Choroid plexus epithelial cell (primary cell): ENCODE data around the gene HSD17B11.
"Not testable (repeated sequence)": the region's sequence is repeated elsewhere in the genome, so short reads cannot be mapped to it uniquely, and the experiment has no call there.

ENCODE experiments used
- DNase-seq: peaks from one replicate; pipeline ENCODE4 v3.0.0-alpha.2; 2010; ENCODE audit warnings: low read depth
- H3K4me3 ChIP-seq: 2 replicates; pipeline ENCODE4 v1.5.1; 2011; ENCODE audit warnings: low read depth, mild to moderate bottlenecking, control low read depth, low read length, moderate library complexity
- CTCF ChIP-seq: conservative IDR thresholded peaks from 2 replicates; pipeline ENCODE4 v1.5.1; 2011; ENCODE audit warnings: low read depth, mild to moderate bottlenecking, control low read depth, inconsistent platforms, low read length, moderate library complexity

Gene HSD17B11

GRCh38 chr4:87390891-87391575 lies at the start of gene HSD17B11:
TSS of gene HSD17B11 (minus strand) at chr4:87391188. CDS start at chr4:87391070, 118 bp downstream.
- peak within 1 kb of the TSS; percentile 74 for H3K4me3 ChIP-seq
- peak; percentile 94 for DNase-seq
- peak; percentile 32 for TF ChIP-seq CTCF

GRCh38 chr4:87433342-87433741 lies 42.4 kb upstream of the HSD17B11 start:
- no peak for TF ChIP-seq CTCF
- no peak for DNase-seq
- no peak overlapping the region for H3K4me3 ChIP-seq

- H3K4me3 ChIP-seq, result no peak overlapping the region
- no peak for TF ChIP-seq CTCF
- no peak for DNase-seq
Observed at GRCh38 chr4:87430038-87430437, 39.0 kb upstream of the HSD17B11 start.

GRCh38 chr4:87428979-87429378 lies 38.0 kb upstream of the HSD17B11 start:
- no peak overlapping the region for H3K4me3 ChIP-seq
- no peak for TF ChIP-seq CTCF
- no peak for DNase-seq

- DNase-seq, result no peak
- no peak for TF ChIP-seq CTCF
- H3K4me3 ChIP-seq, result no peak overlapping the region
Observed at GRCh38 chr4:87427518-87427868, 36.5 kb upstream of the HSD17B11 start.

GRCh38 chr4:87426865-87427517 lies 36.0 kb upstream of the HSD17B11 start:
- DNase-seq, result no peak
- no peak for TF ChIP-seq CTCF
- H3K4me3 ChIP-seq, result no peak overlapping the region

- no peak overlapping the region for H3K4me3 ChIP-seq
- no peak for TF ChIP-seq CTCF
- DNase-seq, result no peak
Observed at GRCh38 chr4:87425711-87426110, 34.7 kb upstream of the HSD17B11 start.

GRCh38 chr4:87424099-87424543 lies 33.1 kb upstream of the HSD17B11 start:
- peak overlapping the region; percentile 90 for H3K4me3 ChIP-seq
- DNase-seq, result not testable (repeated sequence)
